PC-9 (cell line): ENCODE data around the gene HIC1. TPM values are rescaled to one million over a fixed set of nuclear protein-coding genes. Genes with fewer than 3 reads are reported as not detected.

Source experiments
- BruUV-seq: library from RNA; stranded (reverse); fragments of 400-500 nt; replicated peaks from 2 replicates; lab custom pipeline; 2021; lab: Mats Ljungman, UMichigan
- CTCF ChIA-PET: fragments of 300-600 bp; sonication (Branson Sonifier 250); formaldehyde crosslinking; loops from one replicate; lab custom pipeline; 2022; ENCODE audit warnings: antibody characterized with exemption; lab: Charles Lee
- POLR2A ChIA-PET: fragments of 300-600 bp; sonication (Branson Sonifier 250); formaldehyde crosslinking; loops from one replicate; lab custom pipeline; 2022; ENCODE audit warnings: antibody characterized with exemption; ENCODE audit not compliant: unreplicated experiment; lab: Charles Lee
- DNase-seq, 2 experiments: peaks; one replicate each; pipeline versions ENCODE4 v3.0.0 to v3.0.0-alpha.2; 2015 to 2022; ENCODE audit warnings: mixed read lengths in 1 of 2
- H2AFZ ChIP-seq: fragments of 200-600 bp; sonication (generic); 2 replicates; pipeline ENCODE4 v1.8.1; 2017; ENCODE audit warnings: antibody characterized with exemption
- H3F3A ChIP-seq: fragments of 200-600 bp; sonication (generic); 2 replicates; pipeline ENCODE4 v1.8.1; 2017; ENCODE audit warnings: antibody characterized with exemption, mild to moderate bottlenecking, low read depth; ENCODE audit not compliant: insufficient read depth
- H3K27ac ChIP-seq: fragments of 200-600 bp; sonication (generic); 2 replicates; pipeline ENCODE4 v1.6.1; 2016; ENCODE audit warnings: mixed run types
- H3K27me3 ChIP-seq: fragments of 200-600 bp; sonication (generic); 2 replicates; pipeline ENCODE4 v1.6.1; 2016; ENCODE audit warnings: low read depth, mixed run types; ENCODE audit not compliant: insufficient read depth
- H3K36me3 ChIP-seq: fragments of 200-600 bp; sonication (generic); 2 replicates; pipeline ENCODE4 v1.6.1; 2016; ENCODE audit warnings: low read depth, mixed run types
- H3K4me1 ChIP-seq: fragments of 200-600 bp; sonication (generic); replicated peaks from 2 replicates; pipeline ENCODE4 v1.6.1; 2016; ENCODE audit warnings: mixed run types; ENCODE audit not compliant: insufficient read depth
- H3K4me2 ChIP-seq: fragments of 200-600 bp; sonication (generic); 2 replicates; pipeline ENCODE4 v1.6.1; 2017; ENCODE audit warnings: mixed run types
- H3K4me3 ChIP-seq: fragments of 200-600 bp; sonication (generic); 2 replicates; pipeline ENCODE4 v1.6.1; 2016; ENCODE audit warnings: mixed run types
- H3K79me2 ChIP-seq: fragments of 200-600 bp; sonication (generic); 2 replicates; pipeline ENCODE4 v1.6.1; 2017; ENCODE audit warnings: low read depth, mixed run types
- H3K9me2 ChIP-seq: fragments of 200-600 bp; sonication (generic); 2 replicates; pipeline ENCODE4 v1.8.1; 2017; ENCODE audit warnings: mild to moderate bottlenecking; ENCODE audit not compliant: insufficient read depth
- H3K9me3 ChIP-seq: fragments of 200-600 bp; sonication (generic); 2 replicates; pipeline ENCODE4 v1.8.1; 2016; ENCODE audit warnings: low read depth; ENCODE audit not compliant: insufficient read depth
- H4K20me1 ChIP-seq: fragments of 200-600 bp; sonication (generic); 2 replicates; pipeline ENCODE4 v1.8.1; 2017; ENCODE audit not compliant: insufficient read depth
- CTCF ChIP-seq: fragments of 200-600 bp; sonication (generic); conservative IDR thresholded peaks from 2 replicates; pipeline ENCODE4 v1.6.1; 2017; ENCODE audit warnings: mixed run types, antibody characterized with exemption, mild to moderate bottlenecking, moderate library complexity
- EZH2 ChIP-seq: fragments of 200-600 bp; sonication (generic); IDR thresholded peaks from 2 replicates; pipeline ENCODE4 v1.8.0; 2017; ENCODE audit warnings: antibody characterized with exemption, low read depth
- intact Hi-C: fragments of 100-400 bp; cut with micrococcal nuclease; formaldehyde crosslinking; loops from one replicate; pipeline ENCODE4 v1.10.0; 2022; ENCODE audit not compliant: unreplicated experiment
- total RNA-seq: library from RNA; stranded (reverse); gene quantifications from 2 replicates; pipeline ENCODE4 v1.2.3, GENCODE V29; 2021

The HIC1 gene
- total RNA-seq, 1 experiment from 2014 or later, result 0.63 TPM

GRCh38 chr17:2051933-2052559 lies 2.9 kb upstream of the HIC1 start:
- Histone ChIP-seq H3K4me2 (no peak overlapping the region), H3K79me2 (no peaks in the 10 kb centered on the region), H3K4me3 (no peak overlapping the region), H4K20me1 (no peaks in the 10 kb centered on the region), H3K9me2 (no peaks in the 10 kb centered on the region), H3K27ac (no peak overlapping the region), H3K9me3 (no peaks in the 10 kb centered on the region), H2AFZ (no peak overlapping the region), H3K36me3 (no peaks in the 10 kb centered on the region), H3F3A (peaks cover 14% of the 10 kb centered on the region), H3K27me3 (peaks cover 12% of the 10 kb centered on the region), H3K4me1 (peaks cover 14% of the 10 kb centered on the region)
- no TSS peak for BruUV-seq
- ChIA-PET CTCF (interaction anchor here (0.5 to 0.6 kb wide), 3 partner anchors 24 to 141 kb away, joined by 3 to 5 read pairs (median 4); no protein-coding TSS in a partner anchor), POLR2A (interaction anchor here (0.7 kb wide), 1 partner anchor 252 kb away, joined by 4 read pairs; the partner anchor contains the start of gene SRR)
- DNase-seq, result no peak
- intact Hi-C loops, result loop anchor here (5.0 kb wide), 3 partner anchors 230 to 350 kb away; partner anchors contain the start of gene MNT
- TF ChIP-seq CTCF, result no peak
- TF ChIP-seq EZH2, result no peak

- H3K4me1 ChIP-seq, result peaks cover 13% of the 10 kb centered on the region
- peak overlapping the region; percentile 59 for H2AFZ ChIP-seq
- no peaks in the 10 kb centered on the region for H3K9me2 ChIP-seq
- H3K36me3 ChIP-seq, result no peaks in the 10 kb centered on the region
- peak overlapping the region; percentile 66 for H3K4me3 ChIP-seq
- H3K27ac ChIP-seq, result no peak overlapping the region
- TF ChIP-seq CTCF, result peak; percentile 75
- no peak for TF ChIP-seq EZH2
- peaks cover 12% of the 10 kb centered on the region for H3K27me3 ChIP-seq
- CTCF ChIA-PET, result interaction anchor here (0.6 to 3.1 kb wide), 6 partner anchors 30 to 191 kb away, joined by 3 to 14 read pairs (median 4); no protein-coding TSS in a partner anchor
- no peaks in the 10 kb centered on the region for H4K20me1 ChIP-seq
- no TSS peak for BruUV-seq
- no peaks in the 10 kb centered on the region for H3K9me3 ChIP-seq
- DNase-seq, result peak in 1 of 2 experiments; percentile 77
- H3F3A ChIP-seq, result peaks cover 14% of the 10 kb centered on the region
- intact Hi-C loops, result loop anchor here (1.0 to 5.0 kb wide), 5 partner anchors 117 to 349 kb away; partner anchors contain the start of gene MNT
- peak overlapping the region; percentile 93 for H3K4me2 ChIP-seq
- H3K79me2 ChIP-seq, result no peaks in the 10 kb centered on the region
- POLR2A ChIA-PET, result interaction anchor here (0.7 kb wide), 1 partner anchor 330 kb away, joined by 18 read pairs; no protein-coding TSS in a partner anchor
Observed at GRCh38 chr17:2053380-2054261, 1.3 kb upstream of the HIC1 start.

GRCh38 chr17:2054262-2054511 lies 716 bp upstream of the HIC1 start:
- peak overlapping the region; percentile 66 for H3K4me3 ChIP-seq

More at GRCh38 chr17:2054262-2054511, 716 bp upstream of the HIC1 start:
- CTCF ChIA-PET, result interaction anchor here (0.5 to 3.1 kb wide), 10 partner anchors 30 to 837 kb away, joined by 3 to 14 read pairs (median 4); no protein-coding TSS in a partner anchor
- DNase-seq, result no peak
- H3F3A ChIP-seq, result peaks cover 14% of the 10 kb centered on the region
- peak overlapping the region; percentile 93 for H3K4me2 ChIP-seq
- no peaks in the 10 kb centered on the region for H3K36me3 ChIP-seq
- no TSS peak for BruUV-seq
- H3K27ac ChIP-seq, result no peak overlapping the region
- H3K79me2 ChIP-seq, result no peaks in the 10 kb centered on the region
- POLR2A ChIA-PET, result no interaction called here
- peaks cover 7% of the 10 kb centered on the region; the same call in 1 of the 2 replicates for H3K4me1 ChIP-seq
- H3K9me2 ChIP-seq, result no peaks in the 10 kb centered on the region
- no peaks in the 10 kb centered on the region for H3K9me3 ChIP-seq
- peak overlapping the region; percentile 59 for H2AFZ ChIP-seq
- peaks cover 12% of the 10 kb centered on the region for H3K27me3 ChIP-seq
- H4K20me1 ChIP-seq, result no peaks in the 10 kb centered on the region
- TF ChIP-seq CTCF, result no peak
- TF ChIP-seq EZH2, result no peak
- intact Hi-C loops, result loop anchor here (1.0 to 5.0 kb wide), 5 partner anchors 116 to 348 kb away; partner anchors contain the start of gene MNT
